GM12878 (cell line): ENCODE data around the gene TRABD.

ENCODE experiments used
- BRCA1 ChIP-seq: IDR thresholded peaks from 2 replicates; pipeline ENCODE4 v1.6.1; 2011; ENCODE audit warnings: low read depth, low read length, improper control_type of control experiment
- CEBPB ChIP-seq, 2 experiments: fragments of 150-350 bp in 1 of 2; IDR thresholded peaks; 2 replicates each; pipeline ENCODE4 v1.6.1; 2012 to 2014; ENCODE audit warnings: low read depth in 2 of 2, low read length in 2 of 2, borderline replicate concordance in 1 of 2, inconsistent platforms in 1 of 2
- HDGF ChIP-seq: fragments of 450-650 bp; IDR thresholded peaks from 2 replicates; pipeline ENCODE4 v1.6.1; 2016; ENCODE audit warnings: antibody characterized with exemption
- NFYA ChIP-seq: IDR thresholded peaks from 2 replicates; pipeline ENCODE4 v1.6.1; 2011; ENCODE audit warnings: low read depth, mild to moderate bottlenecking, low read length, improper control_type of control experiment, borderline replicate concordance
- POLR2A ChIP-seq: IDR thresholded peaks from 2 replicates; pipeline ENCODE4 v1.6.1; 2011; ENCODE audit warnings: low read depth, mild to moderate bottlenecking, low read length
- POU2F2 ChIP-seq: IDR thresholded peaks from 3 replicates; pipeline ENCODE4 v1.6.1; 2011; ENCODE audit warnings: low read depth, mild to moderate bottlenecking, low read length, borderline replicate concordance
- ZNF274 ChIP-seq: IDR thresholded peaks from one replicate; pipeline ENCODE4 v1.8.0; 2011; ENCODE audit not compliant: insufficient read length, insufficient read depth
- TF ChIP-seq, protein P1 (sequence below), 3 experiments: IDR thresholded peaks in 2 of 3; conservative IDR thresholded peaks in 1 of 3; 2 replicates each; pipeline ENCODE4 v1.5.1; 2011; ENCODE audit warnings: low read depth in 3 of 3, low read length in 3 of 3, mild to moderate bottlenecking in 3 of 3, control low read depth in 2 of 3, moderate library complexity in 2 of 3, inconsistent platforms in 1 of 3, mixed read lengths in 1 of 3; ENCODE audit not compliant: control insufficient read depth in 2 of 3, insufficient read depth in 1 of 3; ENCODE audit errors: extremely low read depth in 1 of 3
- TF ChIP-seq, protein P2 (sequence below): IDR thresholded peaks from 2 replicates; pipeline ENCODE4 v1.6.1; 2011; ENCODE audit warnings: borderline replicate concordance, low read depth, mild to moderate bottlenecking, moderate library complexity, mixed read lengths, low read length; ENCODE audit not compliant: insufficient read depth; ENCODE audit errors: extremely low read length
- TF ChIP-seq, protein P3 (sequence below): IDR thresholded peaks from 2 replicates; pipeline ENCODE4 v1.6.1; 2012; ENCODE audit warnings: low read depth, low read length, improper control_type of control experiment

DNA sequence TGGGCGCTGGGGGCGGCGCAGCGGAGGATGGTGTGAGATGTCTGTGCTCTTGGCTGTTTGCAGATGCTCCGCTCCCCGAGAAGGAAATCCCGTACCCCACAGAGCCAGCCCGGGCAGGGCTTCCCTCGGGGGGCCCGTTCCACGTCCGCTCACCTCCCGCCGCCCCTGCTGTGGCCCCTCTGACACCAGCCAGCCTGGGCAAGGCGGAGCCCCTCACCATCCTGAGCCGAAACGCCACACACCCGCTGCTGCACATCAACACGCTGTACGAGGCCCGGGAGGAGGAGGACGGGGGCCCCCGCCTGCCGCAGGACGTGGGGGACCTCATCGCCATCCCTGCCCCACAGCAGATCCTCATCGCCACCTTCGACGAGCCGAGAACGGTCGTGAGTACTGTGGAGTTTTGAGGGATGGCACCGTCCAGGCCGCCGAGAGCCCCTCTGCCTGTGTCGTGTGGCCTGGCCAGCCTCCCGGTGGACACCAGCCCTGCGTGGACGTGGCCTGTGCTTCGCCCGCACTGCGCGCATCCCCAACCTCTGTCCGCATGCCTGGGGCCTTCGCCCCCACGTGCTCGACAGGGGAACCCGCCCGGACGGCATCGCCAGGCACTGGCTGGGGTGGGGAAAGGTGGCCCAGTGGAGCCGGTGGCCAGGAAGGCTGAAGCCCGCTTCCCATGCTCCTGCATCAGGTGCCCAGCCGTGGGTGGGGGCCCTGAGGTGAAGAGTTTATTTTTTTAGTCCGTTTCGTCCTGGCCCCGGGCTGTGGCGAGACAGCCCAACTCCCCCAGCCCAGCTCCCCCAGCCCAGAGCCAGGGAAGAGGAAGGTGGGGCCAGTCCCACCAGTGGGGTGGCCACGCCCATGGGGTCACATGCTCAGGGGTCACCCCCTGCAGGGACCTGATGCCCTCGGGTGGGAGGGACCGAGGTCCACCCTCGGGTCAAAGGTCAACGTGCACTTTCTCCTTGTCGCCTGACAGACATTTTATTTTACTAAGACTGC lies 6.5 kb upstream of the TRABD start:
- TF ChIP-seq POLR2A (no peak), HDGF (no peak), POU2F2 (no peak), NFYA (no peak), CEBPB (IDR thresholded peaks at IDR 0.05; ENCODE audit: borderline replicate concordance in 1 of 2, low read depth in 2 of 2, low read length in 2 of 2) (no peak), BRCA1 (no peak), ZNF274 (no peak)
- TF ChIP-seq, protein P1, sequence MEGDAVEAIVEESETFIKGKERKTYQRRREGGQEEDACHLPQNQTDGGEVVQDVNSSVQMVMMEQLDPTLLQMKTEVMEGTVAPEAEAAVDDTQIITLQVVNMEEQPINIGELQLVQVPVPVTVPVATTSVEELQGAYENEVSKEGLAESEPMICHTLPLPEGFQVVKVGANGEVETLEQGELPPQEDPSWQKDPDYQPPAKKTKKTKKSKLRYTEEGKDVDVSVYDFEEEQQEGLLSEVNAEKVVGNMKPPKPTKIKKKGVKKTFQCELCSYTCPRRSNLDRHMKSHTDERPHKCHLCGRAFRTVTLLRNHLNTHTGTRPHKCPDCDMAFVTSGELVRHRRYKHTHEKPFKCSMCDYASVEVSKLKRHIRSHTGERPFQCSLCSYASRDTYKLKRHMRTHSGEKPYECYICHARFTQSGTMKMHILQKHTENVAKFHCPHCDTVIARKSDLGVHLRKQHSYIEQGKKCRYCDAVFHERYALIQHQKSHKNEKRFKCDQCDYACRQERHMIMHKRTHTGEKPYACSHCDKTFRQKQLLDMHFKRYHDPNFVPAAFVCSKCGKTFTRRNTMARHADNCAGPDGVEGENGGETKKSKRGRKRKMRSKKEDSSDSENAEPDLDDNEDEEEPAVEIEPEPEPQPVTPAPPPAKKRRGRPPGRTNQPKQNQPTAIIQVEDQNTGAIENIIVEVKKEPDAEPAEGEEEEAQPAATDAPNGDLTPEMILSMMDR (IDR thresholded peaks at IDR 0.05 in 2 of 3, conservative IDR thresholded peaks at IDR 0.05 in 1 of 3; ENCODE audit: control insufficient read depth in 2 of 3, extremely low read depth in 1 of 3, insufficient read depth in 1 of 3, low read depth in 3 of 3, low read length in 3 of 3) = no peak
- TF ChIP-seq, protein P2, sequence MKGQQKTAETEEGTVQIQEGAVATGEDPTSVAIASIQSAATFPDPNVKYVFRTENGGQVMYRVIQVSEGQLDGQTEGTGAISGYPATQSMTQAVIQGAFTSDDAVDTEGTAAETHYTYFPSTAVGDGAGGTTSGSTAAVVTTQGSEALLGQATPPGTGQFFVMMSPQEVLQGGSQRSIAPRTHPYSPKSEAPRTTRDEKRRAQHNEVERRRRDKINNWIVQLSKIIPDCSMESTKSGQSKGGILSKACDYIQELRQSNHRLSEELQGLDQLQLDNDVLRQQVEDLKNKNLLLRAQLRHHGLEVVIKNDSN = no peak
- TF ChIP-seq, protein P3, sequence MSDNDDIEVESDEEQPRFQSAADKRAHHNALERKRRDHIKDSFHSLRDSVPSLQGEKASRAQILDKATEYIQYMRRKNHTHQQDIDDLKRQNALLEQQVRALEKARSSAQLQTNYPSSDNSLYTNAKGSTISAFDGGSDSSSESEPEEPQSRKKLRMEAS = no peak
